ENCODE data around the gene SPTB.

SPTB gene

GRCh38 chr14:64865109-64865508, 14.6 kb downstream of the SPTB start:
- Histone ChIP-seq H3K27ac (ENCODE audit: low read depth, low read length) (no peak overlapping the region), H3K36me3 (ENCODE audit: control insufficient read depth, low read length) (no peaks in the 10 kb centered on the region), H3F3A (ENCODE audit: control insufficient read depth, insufficient read depth) (no peaks in the 10 kb centered on the region), H3K79me2 (ENCODE audit: control insufficient read depth, low read length) (no peaks in the 10 kb centered on the region), H3K9me3 (ENCODE audit: control insufficient read depth, insufficient read depth, low read length) (no peaks in the 10 kb centered on the region), H4K20me1 (ENCODE audit: control insufficient read depth, insufficient read depth, low read depth, low read length) (no peaks in the 10 kb centered on the region), H3K4me2 (ENCODE audit: low read length) (no peak overlapping the region), H3K27me3 (ENCODE audit: control insufficient read depth, low read length) (peaks cover 40% of the 10 kb centered on the region), H3K4me1 (ENCODE audit: control insufficient read depth, low read length) (no peaks in the 10 kb centered on the region), H3K9me2 (replicated peaks; ENCODE audit: control insufficient read depth, low read length) (no peaks in the 10 kb centered on the region), H3K4me3 (ENCODE audit: low read length) (no peak overlapping the region)
- TF ChIP-seq EZH2phosphoT487 (IDR thresholded peaks at IDR 0.05; ENCODE audit: borderline replicate concordance, low read length) (no peak), CTCF (IDR thresholded peaks at IDR 0.05; ENCODE audit: low read depth, low read length, poor library complexity, severe bottlenecking) (no peak)

GRCh38 chr14:64864258-64864657, 15.4 kb downstream of the SPTB start:
- Histone ChIP-seq H3K79me2 (ENCODE audit: control insufficient read depth, low read length) (no peaks in the 10 kb centered on the region), H3K27me3 (ENCODE audit: control insufficient read depth, low read length) (peaks cover 37% of the 10 kb centered on the region), H3F3A (ENCODE audit: control insufficient read depth, insufficient read depth) (no peaks in the 10 kb centered on the region), H3K36me3 (ENCODE audit: control insufficient read depth, low read length) (no peaks in the 10 kb centered on the region), H3K9me2 (replicated peaks; ENCODE audit: control insufficient read depth, low read length) (no peaks in the 10 kb centered on the region), H3K4me2 (ENCODE audit: low read length) (no peak overlapping the region), H3K4me3 (ENCODE audit: low read length) (no peak overlapping the region), H4K20me1 (ENCODE audit: control insufficient read depth, insufficient read depth, low read depth, low read length) (no peaks in the 10 kb centered on the region), H3K4me1 (ENCODE audit: control insufficient read depth, low read length) (no peaks in the 10 kb centered on the region), H3K27ac (ENCODE audit: low read depth, low read length) (no peak overlapping the region), H3K9me3 (ENCODE audit: control insufficient read depth, insufficient read depth, low read length) (no peaks in the 10 kb centered on the region)
- TF ChIP-seq CTCF (IDR thresholded peaks at IDR 0.05; ENCODE audit: low read depth, low read length, poor library complexity, severe bottlenecking), result no peak
- TF ChIP-seq EZH2phosphoT487 (IDR thresholded peaks at IDR 0.05; ENCODE audit: borderline replicate concordance, low read length), result no peak

- Histone ChIP-seq H3K4me2 (ENCODE audit: low read length) (no peak overlapping the region), H3K4me3 (ENCODE audit: low read length) (no peak overlapping the region), H3K9me2 (replicated peaks; ENCODE audit: control insufficient read depth, low read length) (no peaks in the 10 kb centered on the region), H3F3A (ENCODE audit: control insufficient read depth, insufficient read depth) (no peaks in the 10 kb centered on the region), H3K79me2 (ENCODE audit: control insufficient read depth, low read length) (no peaks in the 10 kb centered on the region), H3K36me3 (ENCODE audit: control insufficient read depth, low read length) (no peaks in the 10 kb centered on the region), H3K4me1 (ENCODE audit: control insufficient read depth, low read length) (no peaks in the 10 kb centered on the region), H3K9me3 (ENCODE audit: control insufficient read depth, insufficient read depth, low read length) (no peaks in the 10 kb centered on the region), H3K27me3 (ENCODE audit: control insufficient read depth, low read length) (peaks cover 35% of the 10 kb centered on the region), H3K27ac (ENCODE audit: low read depth, low read length) (no peak overlapping the region), H4K20me1 (ENCODE audit: control insufficient read depth, insufficient read depth, low read depth, low read length) (no peaks in the 10 kb centered on the region)
- no peak for TF ChIP-seq CTCF (IDR thresholded peaks at IDR 0.05; ENCODE audit: low read depth, low read length, poor library complexity, severe bottlenecking)
- TF ChIP-seq EZH2phosphoT487 (IDR thresholded peaks at IDR 0.05; ENCODE audit: borderline replicate concordance, low read length), result no peak
Measured at GRCh38 chr14:64861916-64862315, 17.8 kb downstream of the SPTB start.

GRCh38 chr14:64860039-64860438, 19.7 kb downstream of the SPTB start:
- no peaks in the 10 kb centered on the region for H3F3A ChIP-seq (ENCODE audit: control insufficient read depth, insufficient read depth)
- no peaks in the 10 kb centered on the region for H3K9me3 ChIP-seq (ENCODE audit: control insufficient read depth, insufficient read depth, low read length)
- H3K4me3 ChIP-seq (ENCODE audit: low read length), result no peak overlapping the region
- no peak overlapping the region for H3K27ac ChIP-seq (ENCODE audit: low read depth, low read length)
- H4K20me1 ChIP-seq (ENCODE audit: control insufficient read depth, insufficient read depth, low read depth, low read length), result no peaks in the 10 kb centered on the region
- H3K79me2 ChIP-seq (ENCODE audit: control insufficient read depth, low read length), result no peaks in the 10 kb centered on the region
- H3K36me3 ChIP-seq (ENCODE audit: control insufficient read depth, low read length), result no peaks in the 10 kb centered on the region
- no peak overlapping the region for H3K4me2 ChIP-seq (ENCODE audit: low read length)
- no peak for TF ChIP-seq CTCF (IDR thresholded peaks at IDR 0.05; ENCODE audit: low read depth, low read length, poor library complexity, severe bottlenecking)
- TF ChIP-seq EZH2phosphoT487 (IDR thresholded peaks at IDR 0.05; ENCODE audit: borderline replicate concordance, low read length), result no peak
- no peaks in the 10 kb centered on the region for H3K9me2 ChIP-seq (replicated peaks; ENCODE audit: control insufficient read depth, low read length)
- peaks cover 23% of the 10 kb centered on the region for H3K27me3 ChIP-seq (ENCODE audit: control insufficient read depth, low read length)
- H3K4me1 ChIP-seq (ENCODE audit: control insufficient read depth, low read length), result no peaks in the 10 kb centered on the region

All from DOHH2 (cell line).